Neuronal stem cell (in vitro differentiated cells): Measurements from ENCODE around the gene IL16.

ENCODE experiments used
- DNase-seq: peaks from one replicate; pipeline ENCODE4 v3.0.0-alpha.2; 2013; ENCODE audit warnings: low spot score
- H2AFZ ChIP-seq: one replicate; pipeline ENCODE4 v1.6.1; 2013; ENCODE audit warnings: mild to moderate bottlenecking, low read length, inconsistent platforms
- H2AK5ac ChIP-seq: 2 replicates; pipeline ENCODE4 v1.6.1; 2013; ENCODE audit warnings: low read depth, mild to moderate bottlenecking, inconsistent platforms, low read length, moderate library complexity, mixed read lengths
- H2BK120ac ChIP-seq: 2 replicates; pipeline ENCODE4 v1.6.1; 2013; ENCODE audit warnings: low read depth, mild to moderate bottlenecking, inconsistent platforms, low read length, moderate library complexity, mixed read lengths
- H2BK12ac ChIP-seq: one replicate; pipeline ENCODE4 v1.6.1; 2013; ENCODE audit warnings: low read length, inconsistent platforms
- H2BK15ac ChIP-seq: 2 replicates; pipeline ENCODE4 v1.6.1; 2013; ENCODE audit warnings: mild to moderate bottlenecking, low read length, inconsistent platforms, mixed read lengths
- H2BK5ac ChIP-seq: one replicate; pipeline ENCODE4 v1.6.1; 2013; ENCODE audit warnings: inconsistent platforms, mild to moderate bottlenecking, low read length, moderate library complexity
- H3K14ac ChIP-seq: one replicate; pipeline ENCODE4 v1.6.1; 2013; ENCODE audit warnings: low read length, inconsistent platforms
- H3K18ac ChIP-seq: 2 replicates; pipeline ENCODE4 v1.6.1; 2013; ENCODE audit warnings: low read length, inconsistent platforms
- H3K23ac ChIP-seq: 2 replicates; pipeline ENCODE4 v1.6.1; 2013; ENCODE audit warnings: low read depth, mild to moderate bottlenecking, mixed read lengths, low read length, inconsistent platforms; ENCODE audit not compliant: poor library complexity
- H3K27ac ChIP-seq: replicated peaks from 3 replicates; pipeline ENCODE4 v1.5.1; 2013; ENCODE audit warnings: low read length, inconsistent platforms
- H3K27me3 ChIP-seq, 3 experiments: 2 replicates each; pipeline ENCODE4 v1.6.1; 2013; ENCODE audit warnings: low read length in 3 of 3, mild to moderate bottlenecking in 2 of 3, inconsistent platforms in 1 of 3, low read depth in 1 of 3, mixed read lengths in 1 of 3, moderate library complexity in 1 of 3; ENCODE audit not compliant: control insufficient read depth in 3 of 3, insufficient read depth in 3 of 3
- H3K36me3 ChIP-seq, 2 donors: replicated peaks in 1 of 2; 2 replicates each; pipeline ENCODE4 v1.6.1; 2013; ENCODE audit warnings: low read length in 2 of 2; ENCODE audit not compliant: control insufficient read depth in 2 of 2, insufficient read depth in 2 of 2
- H3K4ac ChIP-seq: 2 replicates; pipeline ENCODE4 v1.6.1; 2013; ENCODE audit warnings: inconsistent platforms, mild to moderate bottlenecking, low read length, moderate library complexity
- H3K4me1 ChIP-seq, 2 donors: 1 replicate in 1 of 2; 2 replicates in 1 of 2; pipeline ENCODE4 v1.6.1; 2013; ENCODE audit warnings: low read length in 2 of 2, low read depth in 1 of 2; ENCODE audit not compliant: control insufficient read depth in 2 of 2, insufficient read depth in 1 of 2
- H3K4me2 ChIP-seq: one replicate; pipeline ENCODE4 v1.6.1; 2013; ENCODE audit warnings: mild to moderate bottlenecking, low read length, inconsistent platforms; ENCODE audit not compliant: insufficient read depth, poor library complexity, severe bottlenecking
- H3K4me3 ChIP-seq, 2 donors: 2 replicates each; pipeline ENCODE4 v1.5.1; 2013; ENCODE audit warnings: low read length in 2 of 2, mild to moderate bottlenecking in 2 of 2, inconsistent platforms in 1 of 2, moderate library complexity in 1 of 2
- H3K79me1 ChIP-seq: one replicate; pipeline ENCODE4 v1.6.1; 2013; ENCODE audit warnings: low read depth, mild to moderate bottlenecking, inconsistent platforms, low read length, moderate library complexity
- H3K9ac ChIP-seq: one replicate; pipeline ENCODE4 v1.6.1; 2013; ENCODE audit warnings: mild to moderate bottlenecking, low read depth, low read length, inconsistent platforms; ENCODE audit not compliant: poor library complexity
- H3K9me3 ChIP-seq, 2 donors: replicated peaks in 1 of 2; 2 replicates each; pipeline versions ENCODE3 to v1.6.1; 2013; ENCODE audit warnings: low read length in 2 of 2, mild to moderate bottlenecking in 2 of 2, inconsistent platforms in 1 of 2, low read depth in 1 of 2, mixed read lengths in 1 of 2, moderate library complexity in 1 of 2; ENCODE audit not compliant: control insufficient read depth in 2 of 2, insufficient read depth in 1 of 2
- H4K8ac ChIP-seq: one replicate; pipeline ENCODE4 v1.6.1; 2013; ENCODE audit warnings: low read depth, mild to moderate bottlenecking, inconsistent platforms, low read length, moderate library complexity
- H4K91ac ChIP-seq: one replicate; pipeline ENCODE4 v1.6.1; 2013; ENCODE audit warnings: low read length, low read depth, mild to moderate bottlenecking, inconsistent platforms; ENCODE audit not compliant: poor library complexity
- WGBS, 2 donors: extraction: QIAGEN DNeasy Blood & Tissue Kit; methylation state at CpG; one replicate each; pipeline ENCODE4 v1.1.7; 2013; ENCODE audit warnings: missing lambda C conversion rate in 2 of 2, mixed read lengths in 1 of 2; ENCODE audit not compliant: insufficient read length in 2 of 2, insufficient replicate concordance in 1 of 2; ENCODE audit errors: extremely low coverage in 2 of 2; 5-methylcytosine and 5-hydroxymethylcytosine counted together

Gene IL16

DNA sequence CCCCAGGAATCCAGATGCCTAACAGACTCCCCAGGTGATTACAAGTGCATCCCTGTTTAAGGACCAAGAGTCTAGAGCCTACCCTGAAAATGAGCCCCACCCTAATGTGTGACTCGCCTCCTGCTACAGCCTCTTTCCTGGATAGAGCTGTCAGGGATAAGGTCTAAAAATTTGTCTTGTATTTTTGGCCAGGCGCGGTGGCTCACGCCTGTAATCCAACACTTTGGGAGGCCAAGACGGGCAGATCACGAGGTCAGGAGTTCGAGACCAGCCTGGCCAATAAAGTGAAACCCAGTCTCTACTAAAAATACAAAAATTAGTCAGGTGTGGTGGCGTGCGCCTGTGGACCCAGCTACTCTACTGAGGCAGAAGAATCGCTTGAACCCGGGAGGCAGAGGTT, 166.1 kb downstream of the IL16 start:
- no peak overlapping the region for H2AFZ ChIP-seq
- no peak overlapping the region for H4K91ac ChIP-seq
- no peak overlapping the region for H3K4me2 ChIP-seq
- H3K79me1 ChIP-seq = no peaks in the 10 kb centered on the region
- H4K8ac ChIP-seq = no peak overlapping the region
- no CpG with 5 or more reads among the region's 11 CpGs for whole genome bisulfite sequencing, 2 donors
- H3K9ac ChIP-seq = no peak overlapping the region
- H3K4me3 ChIP-seq = no peak overlapping the region
- DNase-seq = no peak
- H2AK5ac ChIP-seq = no peak overlapping the region
- H3K18ac ChIP-seq = no peak overlapping the region
- no peaks in the 10 kb centered on the region for H3K36me3 ChIP-seq
- H3K23ac ChIP-seq = no peak overlapping the region
- no peaks in the 10 kb centered on the region for H3K4me1 ChIP-seq
- no peak overlapping the region for H3K4ac ChIP-seq
- H3K27me3 ChIP-seq = peaks cover 0 to 4% (median 0%) of the 10 kb centered on the region in 3 experiments
- H2BK12ac ChIP-seq = no peak overlapping the region
- H3K9me3 ChIP-seq = no peaks in the 10 kb centered on the region
- H2BK120ac ChIP-seq = no peak overlapping the region
- H2BK15ac ChIP-seq = no peak overlapping the region
- H3K14ac ChIP-seq = no peak overlapping the region
- no peak overlapping the region for H3K27ac ChIP-seq
- H2BK5ac ChIP-seq = no peak overlapping the region

DNA sequence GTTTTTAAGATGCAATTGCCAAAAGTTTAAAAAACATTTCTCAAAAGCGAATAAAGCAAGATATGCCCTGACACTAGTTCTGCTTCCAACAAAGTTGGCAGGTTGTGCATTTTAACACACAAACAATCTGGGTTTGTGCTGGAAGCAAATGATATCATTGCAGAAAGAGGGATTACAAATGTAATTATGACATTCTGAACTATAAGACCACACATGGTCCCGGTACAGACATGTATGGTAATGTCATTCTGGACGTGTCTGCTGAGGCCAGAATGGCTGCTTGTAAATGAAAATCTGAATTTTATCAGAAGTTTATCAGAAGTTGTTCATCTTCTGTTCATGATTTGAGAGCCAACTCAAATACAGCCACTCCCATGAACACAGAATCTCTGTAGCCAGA, 166.6 kb downstream of the IL16 start:
- WGBS, 2 donors = no CpG with 5 or more reads among the region's 3 CpGs
- no peak overlapping the region for H3K18ac ChIP-seq
- no peak overlapping the region for H4K91ac ChIP-seq
- no peak overlapping the region for H3K23ac ChIP-seq
- no peaks in the 10 kb centered on the region for H3K9me3 ChIP-seq
- H3K79me1 ChIP-seq = no peaks in the 10 kb centered on the region
- H2AFZ ChIP-seq = no peak overlapping the region
- H2BK12ac ChIP-seq = no peak overlapping the region
- H2BK120ac ChIP-seq = no peak overlapping the region
- H3K36me3 ChIP-seq = no peaks in the 10 kb centered on the region
- H3K27me3 ChIP-seq = peaks cover 0 to 4% (median 0%) of the 10 kb centered on the region in 3 experiments
- H2AK5ac ChIP-seq = no peak overlapping the region
- no peak overlapping the region for H3K4ac ChIP-seq
- H3K4me3 ChIP-seq = no peak overlapping the region
- no peaks in the 10 kb centered on the region for H3K4me1 ChIP-seq
- H3K4me2 ChIP-seq = no peak overlapping the region
- H2BK5ac ChIP-seq = no peak overlapping the region
- H3K27ac ChIP-seq = no peak overlapping the region
- no peak overlapping the region for H4K8ac ChIP-seq
- DNase-seq = no peak
- H2BK15ac ChIP-seq = no peak overlapping the region
- H3K9ac ChIP-seq = no peak overlapping the region
- H3K14ac ChIP-seq = no peak overlapping the region
